ENCODE data around the gene DIS3L.
"Not testable (repeated sequence)": the region's sequence is repeated elsewhere in the genome, so short reads cannot be mapped to it uniquely, and the experiment has no call there.

GRCh38 chr15:66381376-66381775 lies 88.0 kb downstream of the DIS3L start:
- TF ChIP-seq KAT7 (CRISPR knock-in tag; IDR thresholded peaks at IDR 0.05; ENCODE audit: borderline replicate concordance); BATF2 (CRISPR knock-in tag; IDR thresholded peaks at IDR 0.05); MTF1 (CRISPR knock-in tag; IDR thresholded peaks at IDR 0.05); MAFK (conservative IDR thresholded peaks at IDR 0.05 in 1 of 2, IDR thresholded peaks at IDR 0.05 in 1 of 2; ENCODE audit: low read length in 2 of 2); RELA (CRISPR knock-in tag; IDR thresholded peaks at IDR 0.05); FOXJ3 (CRISPR knock-in tag; IDR thresholded peaks at IDR 0.05; ENCODE audit: borderline replicate concordance): not testable (repeated sequence)
- TF ChIP-seq, protein P1, sequence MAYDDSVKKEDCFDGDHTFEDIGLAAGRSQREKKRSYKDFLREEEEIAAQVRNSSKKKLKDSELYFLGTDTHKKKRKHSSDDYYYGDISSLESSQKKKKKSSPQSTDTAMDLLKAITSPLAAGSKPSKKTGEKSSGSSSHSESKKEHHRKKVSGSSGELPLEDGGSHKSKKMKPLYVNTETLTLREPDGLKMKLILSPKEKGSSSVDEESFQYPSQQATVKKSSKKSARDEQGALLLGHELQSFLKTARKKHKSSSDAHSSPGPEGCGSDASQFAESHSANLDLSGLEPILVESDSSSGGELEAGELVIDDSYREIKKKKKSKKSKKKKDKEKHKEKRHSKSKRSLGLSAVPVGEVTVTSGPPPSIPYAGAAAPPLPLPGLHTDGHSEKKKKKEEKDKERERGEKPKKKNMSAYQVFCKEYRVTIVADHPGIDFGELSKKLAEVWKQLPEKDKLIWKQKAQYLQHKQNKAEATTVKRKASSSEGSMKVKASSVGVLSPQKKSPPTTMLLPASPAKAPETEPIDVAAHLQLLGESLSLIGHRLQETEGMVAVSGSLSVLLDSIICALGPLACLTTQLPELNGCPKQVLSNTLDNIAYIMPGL (CRISPR knock-in tag; IDR thresholded peaks at IDR 0.05; ENCODE audit: borderline replicate concordance in 1 of 2, low read depth in 1 of 2), result not testable (repeated sequence)
- TF ChIP-seq, protein P2, sequence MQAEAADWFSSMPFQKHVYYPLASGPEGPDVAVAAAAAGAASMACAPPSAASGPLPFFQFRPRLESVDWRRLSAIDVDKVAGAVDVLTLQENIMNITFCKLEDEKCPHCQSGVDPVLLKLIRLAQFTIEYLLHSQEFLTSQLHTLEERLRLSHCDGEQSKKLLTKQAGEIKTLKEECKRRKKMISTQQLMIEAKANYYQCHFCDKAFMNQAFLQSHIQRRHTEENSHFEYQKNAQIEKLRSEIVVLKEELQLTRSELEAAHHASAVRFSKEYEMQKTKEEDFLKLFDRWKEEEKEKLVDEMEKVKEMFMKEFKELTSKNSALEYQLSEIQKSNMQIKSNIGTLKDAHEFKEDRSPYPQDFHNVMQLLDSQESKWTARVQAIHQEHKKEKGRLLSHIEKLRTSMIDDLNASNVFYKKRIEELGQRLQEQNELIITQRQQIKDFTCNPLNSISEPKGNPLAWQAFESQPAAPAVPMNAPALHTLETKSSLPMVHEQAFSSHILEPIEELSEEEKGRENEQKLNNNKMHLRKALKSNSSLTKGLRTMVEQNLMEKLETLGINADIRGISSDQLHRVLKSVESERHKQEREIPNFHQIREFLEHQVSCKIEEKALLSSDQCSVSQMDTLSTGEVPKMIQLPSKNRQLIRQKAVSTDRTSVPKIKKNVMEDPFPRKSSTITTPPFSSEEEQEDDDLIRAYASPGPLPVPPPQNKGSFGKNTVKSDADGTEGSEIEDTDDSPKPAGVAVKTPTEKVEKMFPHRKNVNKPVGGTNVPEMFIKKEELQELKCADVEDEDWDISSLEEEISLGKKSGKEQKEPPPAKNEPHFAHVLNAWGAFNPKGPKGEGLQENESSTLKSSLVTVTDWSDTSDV (CRISPR knock-in tag; IDR thresholded peaks at IDR 0.05), result not testable (repeated sequence)
- TF ChIP-seq, protein P3, sequence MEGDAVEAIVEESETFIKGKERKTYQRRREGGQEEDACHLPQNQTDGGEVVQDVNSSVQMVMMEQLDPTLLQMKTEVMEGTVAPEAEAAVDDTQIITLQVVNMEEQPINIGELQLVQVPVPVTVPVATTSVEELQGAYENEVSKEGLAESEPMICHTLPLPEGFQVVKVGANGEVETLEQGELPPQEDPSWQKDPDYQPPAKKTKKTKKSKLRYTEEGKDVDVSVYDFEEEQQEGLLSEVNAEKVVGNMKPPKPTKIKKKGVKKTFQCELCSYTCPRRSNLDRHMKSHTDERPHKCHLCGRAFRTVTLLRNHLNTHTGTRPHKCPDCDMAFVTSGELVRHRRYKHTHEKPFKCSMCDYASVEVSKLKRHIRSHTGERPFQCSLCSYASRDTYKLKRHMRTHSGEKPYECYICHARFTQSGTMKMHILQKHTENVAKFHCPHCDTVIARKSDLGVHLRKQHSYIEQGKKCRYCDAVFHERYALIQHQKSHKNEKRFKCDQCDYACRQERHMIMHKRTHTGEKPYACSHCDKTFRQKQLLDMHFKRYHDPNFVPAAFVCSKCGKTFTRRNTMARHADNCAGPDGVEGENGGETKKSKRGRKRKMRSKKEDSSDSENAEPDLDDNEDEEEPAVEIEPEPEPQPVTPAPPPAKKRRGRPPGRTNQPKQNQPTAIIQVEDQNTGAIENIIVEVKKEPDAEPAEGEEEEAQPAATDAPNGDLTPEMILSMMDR (CRISPR knock-in tag; IDR thresholded peaks at IDR 0.05), result not testable (repeated sequence)

Measured in HepG2 (cell line).